ENCODE measurements around the gene METTL26. TPM values are rescaled to one million over a fixed set of nuclear protein-coding genes. Genes with fewer than 3 reads are reported as not detected.

METTL26 gene
- total RNA-seq, 1 experiment from 2014 or later, result 438 TPM

- DNase-seq (ENCODE audit: low read depth), result peak; percentile 50
- in situ Hi-C loops (cut with HindIII; ENCODE audit: low pct_unique_long_range_greater_than_20kb, low sequenced_read_pairs), result no loop called here
Observed at GRCh38 chr16:592518-593306, 43.4 kb downstream of the METTL26 start.

DNA sequence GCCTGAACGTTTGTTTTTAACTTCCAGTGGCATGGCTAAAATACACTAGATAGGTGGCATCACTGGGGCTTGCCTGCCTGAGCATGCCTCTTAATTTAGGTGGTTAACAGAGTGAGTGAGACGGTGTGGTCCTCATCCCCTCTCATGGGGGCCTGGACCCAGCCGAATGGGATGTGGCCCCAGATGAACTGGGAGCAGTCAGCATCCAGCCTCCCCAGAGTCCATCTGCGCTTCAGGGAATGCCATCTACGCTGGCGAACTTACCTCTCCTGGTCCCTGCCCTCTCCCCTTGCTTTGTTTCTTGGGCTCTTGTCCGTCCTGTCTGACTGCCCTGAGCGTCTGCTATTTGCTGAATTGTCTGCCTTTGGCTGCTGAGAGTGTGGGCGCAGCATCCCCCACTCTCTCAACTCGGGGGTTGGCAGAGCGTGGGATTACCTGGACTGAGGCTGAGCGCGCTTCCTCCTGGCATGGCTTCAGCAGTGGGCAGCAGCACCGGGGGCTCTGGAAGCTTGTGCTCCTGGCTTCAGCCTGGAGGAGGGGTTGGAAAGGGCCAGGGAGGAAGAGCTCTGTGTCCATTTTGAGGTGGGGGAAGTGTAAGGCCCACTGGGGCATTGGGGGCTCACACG, 44.1 kb downstream of the METTL26 start:
- in situ Hi-C loops (cut with HindIII; ENCODE audit: low pct_unique_long_range_greater_than_20kb, low sequenced_read_pairs), result no loop called here
- DNase-seq (ENCODE audit: low read depth), result no peak

DNA sequence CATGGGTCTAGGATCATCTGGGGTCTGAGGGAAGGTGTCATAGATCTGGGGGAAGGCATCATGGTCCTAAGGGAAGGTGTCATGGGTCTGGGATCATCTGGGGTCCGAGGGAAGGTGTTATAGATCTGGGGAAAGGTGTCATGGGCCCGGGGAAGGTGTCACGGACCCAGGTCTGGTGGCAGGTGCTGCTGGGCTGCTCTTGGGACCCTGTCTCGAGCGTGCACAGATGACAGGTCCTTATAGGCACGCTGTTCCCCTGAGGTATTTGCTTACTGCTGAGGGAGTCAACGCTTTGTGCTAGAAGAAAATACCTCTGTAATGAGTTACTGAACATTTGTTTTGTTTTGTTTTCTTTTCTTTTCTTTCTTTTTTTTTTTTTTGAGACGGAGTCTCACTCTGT, 44.9 kb downstream of the METTL26 start:
- DNase-seq (ENCODE audit: low read depth), result no peak
- in situ Hi-C loops (cut with HindIII; ENCODE audit: low pct_unique_long_range_greater_than_20kb, low sequenced_read_pairs), result no loop called here

- in situ Hi-C loops (cut with HindIII; ENCODE audit: low pct_unique_long_range_greater_than_20kb, low sequenced_read_pairs), result no loop called here
- DNase-seq (ENCODE audit: low read depth), result no peak
Observed at GRCh38 chr16:590815-591200, 45.3 kb downstream of the METTL26 start.

DNA sequence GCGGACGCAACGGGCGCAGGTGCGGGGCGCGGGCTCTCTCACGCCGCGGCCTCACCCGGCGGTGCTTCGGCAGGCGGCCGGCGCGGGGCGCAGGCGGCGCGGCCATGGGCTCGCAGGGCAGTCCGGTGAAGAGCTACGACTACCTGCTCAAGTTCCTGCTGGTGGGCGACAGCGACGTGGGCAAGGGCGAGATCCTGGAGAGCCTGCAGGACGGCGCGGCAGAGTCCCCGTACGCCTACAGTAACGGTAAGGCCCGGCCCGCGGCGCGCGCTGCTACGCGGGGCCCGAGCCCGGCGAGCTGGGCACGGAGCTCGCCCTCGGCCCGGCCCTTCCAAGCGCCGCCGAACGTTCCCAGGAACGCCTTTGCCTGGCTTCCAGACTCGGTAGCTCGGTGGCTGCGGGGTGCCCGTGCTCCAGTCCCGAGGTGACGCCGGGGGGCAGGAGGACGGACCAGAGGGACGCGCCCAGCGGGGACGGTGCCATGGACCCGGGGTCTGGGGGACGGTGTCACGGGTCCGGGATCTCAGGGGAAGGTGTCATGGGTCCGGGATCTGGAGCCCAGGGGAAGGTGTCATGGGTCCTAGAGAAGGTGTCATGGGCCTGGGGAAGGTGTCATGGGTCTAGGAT, 45.8 kb downstream of the METTL26 start:
- peak; percentile 51 for DNase-seq (ENCODE audit: low read depth)
- in situ Hi-C loops (cut with HindIII; ENCODE audit: low pct_unique_long_range_greater_than_20kb, low sequenced_read_pairs), result no loop called here

DNA sequence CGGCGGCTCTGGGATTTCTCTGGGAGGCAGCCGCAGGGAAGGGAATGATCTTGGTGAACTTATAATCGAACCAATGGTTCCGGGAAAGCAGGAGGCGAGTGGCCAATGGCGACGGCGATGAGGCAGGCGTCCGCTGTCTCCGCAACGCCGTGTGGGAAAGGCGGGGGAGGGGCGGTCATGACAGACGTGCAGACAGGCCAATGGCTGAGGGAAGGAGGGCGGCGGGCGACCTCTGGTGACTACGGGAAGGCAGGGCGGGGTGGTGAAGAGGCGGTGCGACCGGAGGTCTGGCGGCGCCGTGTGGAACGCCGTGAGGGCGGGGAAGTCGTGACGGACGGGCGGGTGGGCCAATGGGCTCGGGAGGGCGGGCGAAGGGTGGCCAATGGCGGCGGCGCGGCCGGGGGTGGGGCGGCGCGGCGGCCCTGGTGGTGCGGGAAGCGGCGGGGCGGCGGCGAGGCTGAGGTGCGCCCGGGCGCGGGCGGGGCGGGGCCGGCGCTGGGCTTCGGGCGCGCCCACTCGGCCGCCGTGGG, 46.4 kb downstream of the METTL26 start, which contains the start of gene RAB40C:
RAB40C (plus strand) TSS at position 409 of the 530 bp plus-strand sequence. CDS start 226 bp downstream, outside the sequence.
- in situ Hi-C loops (cut with HindIII; ENCODE audit: low pct_unique_long_range_greater_than_20kb, low sequenced_read_pairs), result no loop called here
- DNase-seq (ENCODE audit: low read depth), result peak; percentile 97

DNA sequence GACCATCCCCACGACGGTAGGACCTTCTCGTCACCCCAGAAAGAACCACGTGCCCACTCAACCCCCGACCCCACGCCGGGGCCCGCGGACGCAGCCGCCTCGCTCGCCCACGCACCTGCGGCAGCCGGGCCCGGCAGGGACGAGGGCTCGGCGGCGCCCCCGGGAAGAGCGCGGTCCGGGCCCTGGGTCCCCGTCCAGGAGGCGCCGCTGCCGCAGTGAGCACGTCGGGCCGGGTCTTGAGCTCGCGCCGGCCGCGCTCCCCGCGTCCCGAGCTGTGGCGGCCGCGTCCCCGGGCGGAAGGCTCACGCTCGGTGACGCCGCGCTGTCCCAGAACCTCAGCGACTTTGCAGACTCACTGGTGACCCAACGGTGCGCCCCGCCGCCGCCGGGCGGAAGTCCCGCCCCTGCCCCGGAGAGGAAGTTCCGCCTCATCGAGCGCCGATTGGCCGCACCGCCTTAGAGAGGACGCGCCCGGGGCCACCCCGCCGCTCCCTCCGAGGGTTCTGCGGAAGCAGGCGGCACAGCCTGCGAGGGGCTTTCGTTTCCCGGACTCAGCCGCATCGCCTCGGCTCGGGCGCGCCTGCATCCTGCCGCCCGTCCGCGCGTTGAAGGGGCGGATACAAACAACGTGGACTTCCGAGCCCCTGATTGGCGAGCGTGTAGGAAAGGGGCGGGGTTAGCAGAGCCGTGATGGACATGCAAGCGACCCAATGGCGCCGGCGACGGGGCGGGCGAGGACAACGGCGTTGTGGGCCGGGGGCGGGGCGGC, 47.0 kb downstream of the METTL26 start:
- peak; percentile 98 for DNase-seq (ENCODE audit: low read depth)
- in situ Hi-C loops (cut with HindIII; ENCODE audit: low pct_unique_long_range_greater_than_20kb, low sequenced_read_pairs), result no loop called here

- peak; percentile 81 for DNase-seq (ENCODE audit: low read depth)
- in situ Hi-C loops (cut with HindIII; ENCODE audit: low pct_unique_long_range_greater_than_20kb, low sequenced_read_pairs), result no loop called here
Observed at GRCh38 chr16:588639-588888, 47.5 kb downstream of the METTL26 start.

GRCh38 chr16:586645-587590, 49.2 kb downstream of the METTL26 start:
- in situ Hi-C loops (cut with HindIII; ENCODE audit: low pct_unique_long_range_greater_than_20kb, low sequenced_read_pairs), result no loop called here
- DNase-seq (ENCODE audit: low read depth), result peak; percentile 31

- no peak for DNase-seq (ENCODE audit: low read depth)
- in situ Hi-C loops (cut with HindIII; ENCODE audit: low pct_unique_long_range_greater_than_20kb, low sequenced_read_pairs), result no loop called here
Observed at GRCh38 chr16:586047-586644, 50.0 kb downstream of the METTL26 start.

DNA sequence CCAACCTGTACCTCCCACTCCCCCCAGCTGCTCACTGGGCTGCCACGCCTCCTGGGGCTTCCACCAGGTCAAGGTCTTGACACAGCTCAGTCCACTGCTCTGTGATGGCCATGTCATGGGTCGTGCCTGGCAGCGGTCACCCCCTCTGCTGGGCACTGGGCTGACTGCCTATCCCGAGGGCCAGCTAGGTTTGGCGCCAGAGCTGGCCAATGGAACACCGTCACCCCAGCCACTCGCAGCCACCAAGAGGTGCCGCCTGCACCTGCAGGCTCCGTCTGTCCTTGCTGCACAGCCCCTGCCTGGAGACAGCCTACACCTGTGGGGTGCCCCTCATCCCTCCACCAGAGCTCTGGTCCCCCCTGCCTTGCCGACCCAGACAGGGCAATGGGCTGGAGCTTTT, 50.8 kb downstream of the METTL26 start:
- in situ Hi-C loops (cut with HindIII; ENCODE audit: low pct_unique_long_range_greater_than_20kb, low sequenced_read_pairs), result no loop called here
- peak; percentile 41 for DNase-seq (ENCODE audit: low read depth)

Other genes starting within 250 kb of the METTL26 start
- gene NME4, start 239.1 kb downstream of the METTL26 start, total RNA-seq (2014; rRNA removed; shearing (Covaris generic); ENCODE audit: low replicate concordance), result 42.0 and 59.6 TPM in 2 replicates
- 9.8 and 33.7 TPM in 2 replicates for gene DECR2, start 234.4 kb downstream of the METTL26 start, total RNA-seq (2014; rRNA removed; shearing (Covaris generic); ENCODE audit: low replicate concordance)
- gene RAB11FIP3, start 210.7 kb downstream of the METTL26 start, total RNA-seq (2014; rRNA removed; shearing (Covaris generic); ENCODE audit: low replicate concordance), result 37.5 and 77.1 TPM in 2 replicates
- 60.1 and 70.1 TPM in 2 replicates for gene CAPN15, start 108.6 kb downstream of the METTL26 start, total RNA-seq (2014; rRNA removed; shearing (Covaris generic); ENCODE audit: low replicate concordance)
- gene PRR35, start 75.9 kb downstream of the METTL26 start, total RNA-seq (2014; rRNA removed; shearing (Covaris generic); ENCODE audit: low replicate concordance), result not detected in 2 replicates
- gene NHLRC4, start 69.3 kb downstream of the METTL26 start, total RNA-seq (2014; rRNA removed; shearing (Covaris generic); ENCODE audit: low replicate concordance), result 1.2 and 4.0 TPM in 2 replicates
- gene PIGQ, start 66.3 kb downstream of the METTL26 start, total RNA-seq (2014; rRNA removed; shearing (Covaris generic); ENCODE audit: low replicate concordance), result 53.4 and 65.5 TPM in 2 replicates
- gene RAB40C, start 46.2 kb downstream of the METTL26 start, total RNA-seq (2014; rRNA removed; shearing (Covaris generic); ENCODE audit: low replicate concordance), result 22.4 and 33.2 TPM in 2 replicates
- gene WFIKKN1, start 5.3 kb downstream of the METTL26 start, total RNA-seq (2014; rRNA removed; shearing (Covaris generic); ENCODE audit: low replicate concordance), result 0.07 TPM in 1 of 2 replicates, not detected in the other
- gene MCRIP2, start 5.5 kb upstream of the METTL26 start, total RNA-seq (2014; rRNA removed; shearing (Covaris generic); ENCODE audit: low replicate concordance), result 93.0 and 94.1 TPM in 2 replicates
- gene WDR90, start 13.1 kb upstream of the METTL26 start, total RNA-seq (2014; rRNA removed; shearing (Covaris generic); ENCODE audit: low replicate concordance), result 12.3 and 52.7 TPM in 2 replicates
- gene RHOT2, start 31.8 kb upstream of the METTL26 start, total RNA-seq (2014; rRNA removed; shearing (Covaris generic); ENCODE audit: low replicate concordance), result 91.5 and 99.0 TPM in 2 replicates
- gene RHBDL1, start 39.4 kb upstream of the METTL26 start, total RNA-seq (2014; rRNA removed; shearing (Covaris generic); ENCODE audit: low replicate concordance), result 0.12 and 0.68 TPM in 2 replicates
- gene STUB1, start 44.1 kb upstream of the METTL26 start, total RNA-seq (2014; rRNA removed; shearing (Covaris generic); ENCODE audit: low replicate concordance), result 453 and 482 TPM in 2 replicates
- gene JMJD8, start 48.0 kb upstream of the METTL26 start, total RNA-seq (2014; rRNA removed; shearing (Covaris generic); ENCODE audit: low replicate concordance), result 116 and 147 TPM in 2 replicates
- gene WDR24, start 54.1 kb upstream of the METTL26 start, total RNA-seq (2014; rRNA removed; shearing (Covaris generic); ENCODE audit: low replicate concordance), result 24.6 and 30.1 TPM in 2 replicates
- gene FBXL16, start 69.5 kb upstream of the METTL26 start, total RNA-seq (2014; rRNA removed; shearing (Covaris generic); ENCODE audit: low replicate concordance), result 25.7 and 26.3 TPM in 2 replicates
- gene METRN, start 78.8 kb upstream of the METTL26 start, total RNA-seq (2014; rRNA removed; shearing (Covaris generic); ENCODE audit: low replicate concordance), result 1,206 and 1,492 TPM in 2 replicates
- gene ANTKMT, start 84.8 kb upstream of the METTL26 start, total RNA-seq (2014; rRNA removed; shearing (Covaris generic); ENCODE audit: low replicate concordance), result 95.7 and 164 TPM in 2 replicates
- 4.5 and 10.3 TPM in 2 replicates for gene CCDC78, start 90.1 kb upstream of the METTL26 start, total RNA-seq (2014; rRNA removed; shearing (Covaris generic); ENCODE audit: low replicate concordance)
- 48.0 and 73.6 TPM in 2 replicates for gene HAGHL, start 90.8 kb upstream of the METTL26 start, total RNA-seq (2014; rRNA removed; shearing (Covaris generic); ENCODE audit: low replicate concordance)
- 52.8 and 75.6 TPM in 2 replicates for gene CIAO3, start 104.7 kb upstream of the METTL26 start, total RNA-seq (2014; rRNA removed; shearing (Covaris generic); ENCODE audit: low replicate concordance)
- not detected in 2 replicates for gene MSLN, start 124.4 kb upstream of the METTL26 start, total RNA-seq (2014; rRNA removed; shearing (Covaris generic); ENCODE audit: low replicate concordance)
- 50.0 and 75.0 TPM in 2 replicates for gene RPUSD1, start 152.1 kb upstream of the METTL26 start, total RNA-seq (2014; rRNA removed; shearing (Covaris generic); ENCODE audit: low replicate concordance)
- 52.2 and 56.9 TPM in 2 replicates for gene CHTF18, start 152.3 kb upstream of the METTL26 start, total RNA-seq (2014; rRNA removed; shearing (Covaris generic); ENCODE audit: low replicate concordance)
- not detected in 2 replicates for gene GNG13, start 164.4 kb upstream of the METTL26 start, total RNA-seq (2014; rRNA removed; shearing (Covaris generic); ENCODE audit: low replicate concordance)